GM21619 (cell line): ENCODE data around the gene CAPN14.

Experiments
- ATAC-seq: cut with Tn5 transposase; IDR thresholded peaks from one replicate; pipeline ENCODE4 v1.9.1; 2021; ENCODE audit not compliant: unreplicated experiment

Gene CAPN14

GRCh38 chr2:31150120-31150670, 67.1 kb downstream of the CAPN14 start:
- ATAC-seq, result no peak

GRCh38 chr2:31148514-31148913, 68.8 kb downstream of the CAPN14 start:
- ATAC-seq, result no peak

- ATAC-seq, result no peak
Observed at GRCh38 chr2:31147645-31148044, 69.7 kb downstream of the CAPN14 start.

GRCh38 chr2:31142110-31142509, 75.2 kb downstream of the CAPN14 start:
- no peak for ATAC-seq

GRCh38 chr2:31141443-31142085, 75.8 kb downstream of the CAPN14 start:
- no peak for ATAC-seq

- ATAC-seq, result no peak
Observed at GRCh38 chr2:31140151-31140550, 77.2 kb downstream of the CAPN14 start.

- ATAC-seq, result no peak
Observed at GRCh38 chr2:31139671-31140070, 77.6 kb downstream of the CAPN14 start.

- no peak for ATAC-seq
Observed at GRCh38 chr2:31138037-31138962, 79.0 kb downstream of the CAPN14 start, which contains the start of gene GALNT14. GALNT14 (minus strand) TSS chr2:31138440; CDS start chr2:31138086, 354 bp downstream.

- ATAC-seq, result no peak
Observed at GRCh38 chr2:31137211-31138036, 79.9 kb downstream of the CAPN14 start.

- no peak for ATAC-seq
Observed at GRCh38 chr2:31136732-31137131, 80.6 kb downstream of the CAPN14 start.

- ATAC-seq, result no peak
Observed at GRCh38 chr2:31136000-31136399, 81.3 kb downstream of the CAPN14 start.

- ATAC-seq, result no peak
Observed at GRCh38 chr2:31134480-31134879, 82.8 kb downstream of the CAPN14 start.

GRCh38 chr2:31132786-31133185, 84.5 kb downstream of the CAPN14 start:
- ATAC-seq, result no peak

GRCh38 chr2:31131871-31132270, 85.4 kb downstream of the CAPN14 start:
- no peak for ATAC-seq

- ATAC-seq, result no peak
Observed at GRCh38 chr2:31129375-31130171, 87.7 kb downstream of the CAPN14 start.

- ATAC-seq, result no peak
Observed at GRCh38 chr2:31127931-31128330, 89.4 kb downstream of the CAPN14 start.

GRCh38 chr2:31125918-31126695, 91.2 kb downstream of the CAPN14 start:
- ATAC-seq, result no peak

GRCh38 chr2:31124904-31125303, 92.4 kb downstream of the CAPN14 start:
- no peak for ATAC-seq
